ENCODE results near the gene EP400.

EP400 gene

DNA sequence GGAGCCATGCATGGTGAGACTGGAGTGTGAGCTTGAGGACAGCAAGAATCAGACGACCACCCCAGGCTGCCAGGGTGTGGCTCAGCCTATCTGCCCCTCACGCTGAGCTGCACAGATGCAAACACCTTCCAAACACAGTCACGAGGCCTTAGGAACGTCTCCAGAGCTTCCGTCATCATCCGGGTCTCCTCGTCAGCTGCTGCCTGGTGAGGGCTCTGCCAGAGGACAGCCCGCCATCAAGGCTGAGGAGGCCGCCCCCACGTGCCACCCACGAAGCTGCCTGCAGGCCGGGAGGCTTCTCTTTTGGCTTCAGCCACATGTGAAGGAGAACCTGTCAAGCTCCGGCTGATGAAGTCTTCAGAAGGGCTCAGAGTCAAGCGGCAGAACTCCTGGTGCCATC lies 180.9 kb downstream of the EP400 start:
- CTCF ChIA-PET = no interaction called here
- H3K4me1 ChIP-seq (ENCODE audit: control extremely low read depth in 1 of 4, control insufficient read depth in 4 of 4, insufficient read depth in 4 of 4, low read length in 3 of 4) = no peaks in the 10 kb centered on the region
- H3K9me3 ChIP-seq (ENCODE audit: control extremely low read depth in 1 of 5, control insufficient read depth in 4 of 5, insufficient read depth in 2 of 5, low read depth in 1 of 5, low read length in 4 of 5) = peaks cover 1 to 38% (median 10%) of the 10 kb centered on the region in 5 experiments
- H3K27ac ChIP-seq (ENCODE audit: insufficient read depth in 1 of 2, low read depth in 1 of 2, low read length in 2 of 2, poor library complexity in 1 of 2, severe bottlenecking in 2 of 2) = no peak overlapping the region
- no peaks in the 10 kb centered on the region for H3K27me3 ChIP-seq (replicated peaks in 2 of 5; ENCODE audit: control insufficient read depth in 4 of 5, insufficient read depth in 5 of 5, low read length in 4 of 5)
- WGBS (ENCODE audit: insufficient coverage) = over 99% methylated on average over 12 of the region's 14 CpGs
- no peak for DNase-seq
- no peak overlapping the region for H3K4me3 ChIP-seq (ENCODE audit: control insufficient read depth in 1 of 7, extremely low read depth in 1 of 7, insufficient read depth in 4 of 7, low read depth in 2 of 7, low read length in 6 of 7)
- H3K36me3 ChIP-seq (ENCODE audit: control insufficient read depth in 4 of 4, insufficient read depth in 4 of 4, low read length in 3 of 4) = peaks cover 10 to 40% (median 29%) of the 10 kb centered on the region in 4 experiments
- POLR2A ChIA-PET = no interaction called here

All from common myeloid progenitor, CD34-positive (primary cell).